ENCODE data around the gene PLCB4. TPM values are rescaled to one million over a fixed set of nuclear protein-coding genes. Genes with fewer than 3 reads are reported as not detected.

The PLCB4 gene
- total RNA-seq, 1 donor from 2014 or later = 20.6 TPM

GRCh38 chr20:9212735-9213134, 143.8 kb downstream of the PLCB4 start:
- H3K4me3 Mint-ChIP-seq = no peak overlapping the region

GRCh38 chr20:9214685-9215084, 145.8 kb downstream of the PLCB4 start:
- H4K20me1 ChIP-seq (ENCODE audit: low read depth) = no peaks in the 10 kb centered on the region
- H3K36me3 Mint-ChIP-seq = no peaks in the 10 kb centered on the region
- H3K9me3 Mint-ChIP-seq = no peaks in the 10 kb centered on the region
- no peak overlapping the region for H2AFZ ChIP-seq (replicated peaks)
- no peak overlapping the region for H3K4me3 Mint-ChIP-seq
- no peak for TF ChIP-seq EZH2phosphoT487 (IDR thresholded peaks at IDR 0.05)
- TF ChIP-seq CTCF (IDR thresholded peaks at IDR 0.05) = no peak
- TF ChIP-seq EZH2 (IDR thresholded peaks at IDR 0.05) = no peak
- DNase-seq (ENCODE audit: low spot score) = no peak
- H3K4me3 ChIP-seq = no peak overlapping the region
- no peaks in the 10 kb centered on the region for H3K9me3 ChIP-seq (ENCODE audit: low read depth)
- H3K9ac ChIP-seq = no peak overlapping the region
- H3K4me2 ChIP-seq = no peak overlapping the region
- H3K4me1 Mint-ChIP-seq = no peaks in the 10 kb centered on the region
- no peaks in the 10 kb centered on the region for H3K27me3 Mint-ChIP-seq (ENCODE audit: insufficient read depth, low read depth)
- H3K27ac ChIP-seq = no peak overlapping the region
- H3F3A ChIP-seq (ENCODE audit: low read depth) = no peaks in the 10 kb centered on the region
- H3K27ac Mint-ChIP-seq = no peak overlapping the region
- H3K36me3 ChIP-seq = no peaks in the 10 kb centered on the region
- peaks cover 6% of the 10 kb centered on the region for H3K4me1 ChIP-seq
- H3K79me2 ChIP-seq (ENCODE audit: low read depth) = no peaks in the 10 kb centered on the region
- no peaks in the 10 kb centered on the region for H3K27me3 ChIP-seq

More at GRCh38 chr20:9212735-9213134, 143.8 kb downstream of the PLCB4 start:
- DNase-seq (ENCODE audit: low spot score) = no peak
- no peaks in the 10 kb centered on the region for H4K20me1 ChIP-seq (ENCODE audit: low read depth)
- H3K79me2 ChIP-seq (ENCODE audit: low read depth) = no peaks in the 10 kb centered on the region
- no peaks in the 10 kb centered on the region for H3K4me1 Mint-ChIP-seq
- no peaks in the 10 kb centered on the region for H3F3A ChIP-seq (ENCODE audit: low read depth)
- no peaks in the 10 kb centered on the region for H3K27me3 ChIP-seq
- no peaks in the 10 kb centered on the region for H3K27me3 Mint-ChIP-seq (ENCODE audit: insufficient read depth, low read depth)
- no peak overlapping the region for H3K4me3 ChIP-seq
- H3K9ac ChIP-seq = no peak overlapping the region
- H3K9me3 ChIP-seq (ENCODE audit: low read depth) = no peaks in the 10 kb centered on the region
- no peaks in the 10 kb centered on the region for H3K9me3 Mint-ChIP-seq
- TF ChIP-seq EZH2phosphoT487 (IDR thresholded peaks at IDR 0.05) (no peak), CTCF (IDR thresholded peaks at IDR 0.05) (no peak), EZH2 (IDR thresholded peaks at IDR 0.05) (no peak)
- H3K27ac Mint-ChIP-seq = no peak overlapping the region
- H3K27ac ChIP-seq = no peak overlapping the region
- H3K4me2 ChIP-seq = no peak overlapping the region
- no peak overlapping the region for H2AFZ ChIP-seq (replicated peaks)
- no peaks in the 10 kb centered on the region for H3K36me3 Mint-ChIP-seq
- H3K36me3 ChIP-seq = no peaks in the 10 kb centered on the region
- H3K4me1 ChIP-seq = peaks cover 6% of the 10 kb centered on the region

- H3F3A ChIP-seq (ENCODE audit: low read depth) = no peaks in the 10 kb centered on the region
- Mint-ChIP-seq H3K27me3 (ENCODE audit: insufficient read depth, low read depth) (no peaks in the 10 kb centered on the region), H3K4me3 (no peak overlapping the region), H3K27ac (no peak overlapping the region), H3K9me3 (no peaks in the 10 kb centered on the region), H3K4me1 (peaks cover under 1% of the 10 kb centered on the region), H3K36me3 (no peaks in the 10 kb centered on the region)
- H3K9ac ChIP-seq = no peak overlapping the region
- DNase-seq (ENCODE audit: low spot score) = peak; percentile 5
- no peaks in the 10 kb centered on the region for H3K36me3 ChIP-seq
- peak; percentile 58 for TF ChIP-seq CTCF (IDR thresholded peaks at IDR 0.05)
- no peak for TF ChIP-seq EZH2 (IDR thresholded peaks at IDR 0.05)
- no peak for TF ChIP-seq EZH2phosphoT487 (IDR thresholded peaks at IDR 0.05)
- no peaks in the 10 kb centered on the region for H3K27me3 ChIP-seq
- no peak overlapping the region for H2AFZ ChIP-seq (replicated peaks)
- H3K9me3 ChIP-seq (ENCODE audit: low read depth) = no peaks in the 10 kb centered on the region
- H3K4me1 ChIP-seq = peaks cover 10% of the 10 kb centered on the region
- no peaks in the 10 kb centered on the region for H3K79me2 ChIP-seq (ENCODE audit: low read depth)
- H3K27ac ChIP-seq = no peak overlapping the region
- H3K4me3 ChIP-seq = no peak overlapping the region
- H3K4me2 ChIP-seq = no peak overlapping the region
- H4K20me1 ChIP-seq (ENCODE audit: low read depth) = no peaks in the 10 kb centered on the region
Observed at GRCh38 chr20:9215539-9215938, 146.7 kb downstream of the PLCB4 start.
